Activated CD8-positive, alpha-beta T cell treated with anti-CD3 and anti-CD28 coated beads, Interleukin-2, amount 10 ng/mL, durations not matched to agents 7 days and 5 days (primary cell): ENCODE measurements around the gene IQGAP3. TPM values are rescaled to one million over a fixed set of nuclear protein-coding genes. Genes with fewer than 3 reads are reported as not detected.

Experiments
- ATAC-seq: fragments of 150-1000 bp; cut with Tn5 transposase; one replicate; pipeline ENCODE4 v1.10.0; 2021; ENCODE audit warnings: moderate library complexity
- CTCF ChIA-PET: fragments of 350-600 bp; sonication (Branson Sonifier 250); formaldehyde crosslinking; loops from one replicate; lab custom pipeline; 2021; ENCODE audit warnings: antibody characterized with exemption; lab: Charles Lee
- POLR2A ChIA-PET: fragments of 350-600 bp; sonication (Branson Sonifier 250); formaldehyde crosslinking; loops from one replicate; lab custom pipeline; 2021; ENCODE audit warnings: antibody characterized with exemption; lab: Charles Lee
- DNase-seq: peaks from one replicate; pipeline ENCODE4 v3.0.0-alpha.2; 2020
- H3K27ac Mint-ChIP-seq: one replicate; pipeline ENCODE4 v1.8.0; 2021; ENCODE audit warnings: mild to moderate bottlenecking, mixed read lengths
- H3K27me3 Mint-ChIP-seq: one replicate; pipeline ENCODE4 v1.8.0; 2021; ENCODE audit warnings: low read depth, mixed read lengths
- H3K36me3 Mint-ChIP-seq: one replicate; pipeline ENCODE4 v1.8.0; 2021; ENCODE audit warnings: low read depth, mixed read lengths
- H3K4me1 Mint-ChIP-seq: one replicate; pipeline ENCODE4 v1.8.0; 2021; ENCODE audit warnings: low read depth, mixed read lengths
- H3K4me3 Mint-ChIP-seq: one replicate; pipeline ENCODE4 v1.8.0; 2021; ENCODE audit warnings: mild to moderate bottlenecking, mixed read lengths
- H3K9me3 Mint-ChIP-seq: one replicate; pipeline ENCODE4 v1.8.0; 2022; ENCODE audit warnings: mixed read lengths; ENCODE audit not compliant: insufficient read depth
- total RNA-seq, 2 experiments: library from RNA; stranded (reverse); gene quantifications; one replicate each; pipeline ENCODE4 v1.2.3, GENCODE V29; 2021

The IQGAP3 gene
- total RNA-seq, 2 experiments from 2014 or later = 28.6 to 31.0 TPM

GRCh38 chr1:156602557-156602993 lies 30.2 kb upstream of the IQGAP3 start:
- ChIA-PET CTCF (interaction anchor here (0.6 to 4.0 kb wide), 5 partner anchors 9 to 217 kb away, joined by 3 to 21 read pairs (median 6); partner anchors contain the start of gene NAXE), POLR2A (interaction anchor here (0.6 to 1.1 kb wide), 3 partner anchors 20 to 46 kb away, joined by 3 to 6 read pairs (median 4); no protein-coding TSS in a partner anchor)
- H3K36me3 Mint-ChIP-seq = peaks cover 19% of the 10 kb centered on the region
- no peak overlapping the region for H3K27ac Mint-ChIP-seq
- peaks cover 3% of the 10 kb centered on the region for H3K27me3 Mint-ChIP-seq
- ATAC-seq (no peak), DNase-seq (peak; percentile 37)
- no peaks in the 10 kb centered on the region for H3K9me3 Mint-ChIP-seq
- H3K4me3 Mint-ChIP-seq = peak overlapping the region; percentile 16
- peaks cover 40% of the 10 kb centered on the region for H3K4me1 Mint-ChIP-seq

GRCh38 chr1:156601892-156602291 lies 29.5 kb upstream of the IQGAP3 start:
- ATAC-seq (peak; percentile 2), DNase-seq (no peak)
- no peaks in the 10 kb centered on the region for H3K9me3 Mint-ChIP-seq
- H3K27ac Mint-ChIP-seq = peak overlapping the region; percentile 96
- peaks cover 3% of the 10 kb centered on the region for H3K27me3 Mint-ChIP-seq
- peaks cover 24% of the 10 kb centered on the region for H3K36me3 Mint-ChIP-seq
- H3K4me3 Mint-ChIP-seq = peak overlapping the region; percentile 98
- peaks cover 37% of the 10 kb centered on the region for H3K4me1 Mint-ChIP-seq
- ChIA-PET CTCF (interaction anchor here (1.0 to 4.0 kb wide), 7 partner anchors 10 to 216 kb away, joined by 3 to 19 read pairs (median 6); partner anchors contain the start of genes MEF2D and NAXE), POLR2A (interaction anchor here (0.6 to 3.2 kb wide), 8 partner anchors 10 to 121 kb away, joined by 3 to 12 read pairs (median 4); partner anchors contain the start of genes MEF2D and NAXE)

DNA sequence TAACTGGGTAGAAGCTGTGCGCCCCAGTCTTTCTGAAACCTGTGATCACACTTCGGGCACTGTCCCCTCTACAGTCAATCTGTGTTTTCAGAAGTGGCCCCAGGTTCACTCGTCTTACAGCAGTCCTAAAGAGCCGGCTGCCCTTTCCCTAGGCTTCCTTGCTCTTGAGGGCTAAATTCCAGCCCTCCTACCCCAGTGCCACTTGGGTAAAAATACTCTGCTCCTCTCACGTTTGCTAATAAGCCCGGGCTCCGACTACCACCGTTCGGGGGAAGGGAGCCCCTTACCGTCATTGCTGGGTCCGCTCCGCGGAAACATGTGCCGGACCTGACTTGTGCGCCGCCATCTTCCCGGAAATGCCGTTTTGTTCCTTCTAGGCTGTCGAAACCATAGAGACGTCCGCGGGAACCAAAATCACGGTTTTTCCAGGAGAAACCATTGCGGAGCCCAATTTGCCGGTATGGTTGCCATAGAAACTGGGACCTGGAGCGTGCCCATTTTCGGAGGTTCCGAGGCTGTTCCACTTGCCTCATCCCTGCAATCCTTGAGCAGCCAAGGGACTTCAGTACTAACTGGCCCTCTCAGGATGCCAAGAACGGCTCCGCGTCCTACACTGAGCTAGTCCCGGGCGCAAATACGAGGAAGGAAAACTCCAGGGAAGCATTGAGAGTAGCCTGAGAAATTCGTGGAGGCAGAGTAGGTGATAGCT lies 28.9 kb upstream of the IQGAP3 start, which contains the start of gene GPATCH4:
Gene GPATCH4 (minus strand): TSS at position 358 of the 709 bp plus-strand sequence.
- H3K4me3 Mint-ChIP-seq = peak within 1 kb of the TSS; percentile 98
- H3K27ac Mint-ChIP-seq = peak within 1 kb of the TSS; percentile 96
- peak; percentile 92 for DNase-seq
- H3K4me1 Mint-ChIP-seq = peaks cover 37% of the 10 kb centered on the region
- no peaks in the 10 kb centered on the region for H3K27me3 Mint-ChIP-seq
- peaks cover 26% of the 10 kb centered on the region for H3K36me3 Mint-ChIP-seq
- peak; percentile 84 for ATAC-seq
- ChIA-PET CTCF (interaction anchor here (0.8 to 4.0 kb wide), 14 partner anchors 10 to 215 kb away, joined by 3 to 19 read pairs (median 6); partner anchors contain the start of genes MEF2D and NAXE), POLR2A (interaction anchor here (0.6 to 3.2 kb wide), 11 partner anchors 10 to 120 kb away, joined by 3 to 17 read pairs (median 4); partner anchors contain the start of genes MEF2D and NAXE)
- no peaks in the 10 kb centered on the region for H3K9me3 Mint-ChIP-seq

- ChIA-PET CTCF (interaction anchor here (0.8 to 4.0 kb wide), 15 partner anchors 8 to 215 kb away, joined by 3 to 19 read pairs (median 6); partner anchors contain the start of genes MEF2D and NAXE), POLR2A (interaction anchor here (1.3 to 3.2 kb wide), 5 partner anchors 9 to 120 kb away, joined by 3 to 17 read pairs (median 5); partner anchors contain the start of genes MEF2D and NAXE)
- peak overlapping the region; percentile 96 for H3K27ac Mint-ChIP-seq
- DNase-seq (no peak), ATAC-seq (peak; percentile 6)
- H3K4me1 Mint-ChIP-seq = peaks cover 37% of the 10 kb centered on the region
- peaks cover 31% of the 10 kb centered on the region for H3K36me3 Mint-ChIP-seq
- H3K4me3 Mint-ChIP-seq = peak overlapping the region; percentile 98
- no peaks in the 10 kb centered on the region for H3K9me3 Mint-ChIP-seq
- no peaks in the 10 kb centered on the region for H3K27me3 Mint-ChIP-seq
Measured at GRCh38 chr1:156600733-156601121, 28.4 kb upstream of the IQGAP3 start.

- CTCF ChIA-PET = interaction anchor here (0.7 to 4.0 kb wide), 12 partner anchors 9 to 214 kb away, joined by 3 to 19 read pairs (median 6); partner anchors contain the start of genes MEF2D and NAXE
- ATAC-seq (peak; percentile 54), DNase-seq (no peak)
- Mint-ChIP-seq H3K36me3 (peaks cover 40% of the 10 kb centered on the region), H3K4me1 (peaks cover 37% of the 10 kb centered on the region), H3K9me3 (no peaks in the 10 kb centered on the region), H3K27me3 (no peaks in the 10 kb centered on the region), H3K4me3 (peak overlapping the region; percentile 98), H3K27ac (no peak overlapping the region)
- POLR2A ChIA-PET = interaction anchor here (0.6 to 3.2 kb wide), 7 partner anchors 8 to 294 kb away, joined by 3 to 17 read pairs (median 5); partner anchors contain the start of genes MEF2D and NAXE
Measured at GRCh38 chr1:156599811-156600210, 27.4 kb upstream of the IQGAP3 start.

DNA sequence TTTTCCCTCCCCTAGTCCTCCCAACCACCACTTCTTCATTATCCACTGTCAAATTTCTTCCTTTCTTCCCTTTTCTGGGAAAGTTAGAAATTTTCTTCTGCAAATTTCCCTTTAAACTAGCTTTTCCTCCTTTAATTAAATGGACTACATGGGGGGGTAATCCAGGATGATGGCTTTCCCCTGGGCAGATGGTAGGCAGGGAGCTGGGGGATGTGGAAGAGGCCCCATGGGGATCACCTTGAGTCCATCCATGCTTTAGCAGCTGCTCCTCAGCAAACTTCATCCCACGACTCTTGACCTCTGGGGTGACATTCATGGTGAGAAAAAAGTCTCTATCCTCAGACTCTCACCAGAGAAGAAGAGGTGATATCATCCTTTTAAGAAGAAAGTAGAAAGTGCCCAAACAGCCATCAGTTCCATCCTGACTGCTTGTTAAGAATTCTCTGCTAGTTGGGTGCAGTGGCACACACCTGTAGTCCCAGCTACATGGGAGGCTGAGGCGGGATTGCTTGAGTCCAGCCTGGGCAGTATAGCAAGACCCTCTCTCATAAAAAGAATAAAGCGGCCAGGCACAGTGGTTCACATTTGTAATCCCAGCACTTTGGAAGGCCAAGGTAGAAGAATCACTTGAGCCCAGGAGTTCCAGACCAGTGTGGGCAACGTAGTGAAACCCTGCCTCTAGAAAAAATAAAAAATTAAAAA lies 26.5 kb upstream of the IQGAP3 start:
- Mint-ChIP-seq H3K4me1 (peaks cover 37% of the 10 kb centered on the region), H3K27ac (no peak overlapping the region), H3K27me3 (no peaks in the 10 kb centered on the region), H3K9me3 (no peaks in the 10 kb centered on the region), H3K36me3 (peaks cover 43% of the 10 kb centered on the region), H3K4me3 (no peak overlapping the region)
- ATAC-seq (no peak), DNase-seq (no peak)
- CTCF ChIA-PET = interaction anchor here (0.7 to 3.0 kb wide), 9 partner anchors 8 to 153 kb away, joined by 3 to 11 read pairs (median 6); no protein-coding TSS in a partner anchor
- POLR2A ChIA-PET = interaction anchor here (0.6 to 3.2 kb wide), 5 partner anchors 7 to 293 kb away, joined by 3 to 17 read pairs (median 5); partner anchors contain the start of genes MEF2D and NAXE

DNA sequence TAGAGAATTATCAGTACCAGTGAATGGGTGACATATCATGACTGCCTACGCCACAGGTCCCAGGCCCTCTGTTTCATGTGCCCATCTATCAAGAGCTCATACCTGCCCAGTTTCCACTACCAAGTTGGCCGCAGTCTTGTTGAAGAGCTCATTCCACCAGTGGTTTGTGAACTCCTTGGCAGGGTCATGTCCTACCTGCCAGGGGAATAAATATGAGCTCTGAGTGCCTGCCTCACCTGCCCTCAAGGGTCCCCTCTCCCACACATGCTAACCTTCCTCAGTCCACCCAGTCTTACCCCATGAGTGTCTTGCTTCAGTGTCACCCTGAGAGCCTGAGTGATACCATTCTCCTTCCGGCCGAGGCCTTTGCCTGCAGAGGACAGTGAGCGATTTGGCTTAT lies 25.8 kb upstream of the IQGAP3 start:
- Mint-ChIP-seq H3K4me1 (peaks cover 39% of the 10 kb centered on the region), H3K27me3 (no peaks in the 10 kb centered on the region), H3K27ac (no peak overlapping the region), H3K9me3 (no peaks in the 10 kb centered on the region), H3K36me3 (peaks cover 43% of the 10 kb centered on the region), H3K4me3 (no peak overlapping the region)
- ATAC-seq (no peak), DNase-seq (no peak)
- ChIA-PET CTCF (interaction anchor here (1.2 to 2.7 kb wide), 4 partner anchors 10 to 16 kb away, joined by 3 to 11 read pairs (median 5); no protein-coding TSS in a partner anchor), POLR2A (interaction anchor here (0.7 to 0.8 kb wide), 2 partner anchors 10 to 141 kb away, joined by 3 to 4 read pairs; no protein-coding TSS in a partner anchor)

- Mint-ChIP-seq H3K9me3 (no peaks in the 10 kb centered on the region), H3K27ac (no peak overlapping the region), H3K4me1 (peaks cover 35% of the 10 kb centered on the region), H3K36me3 (peaks cover 45% of the 10 kb centered on the region), H3K4me3 (no peak overlapping the region), H3K27me3 (no peaks in the 10 kb centered on the region)
- ChIA-PET CTCF (interaction anchor here (1.1 to 1.7 kb wide), 3 partner anchors 14 to 211 kb away, joined by 3 to 4 read pairs (median 4); no protein-coding TSS in a partner anchor), POLR2A (interaction anchor here (0.9 to 1.1 kb wide), 2 partner anchors 10 to 95 kb away, joined by 3 read pairs; no protein-coding TSS in a partner anchor)
- no peak for DNase-seq
- ATAC-seq = no peak
Measured at GRCh38 chr1:156596426-156596825, 24.1 kb upstream of the IQGAP3 start.

DNA sequence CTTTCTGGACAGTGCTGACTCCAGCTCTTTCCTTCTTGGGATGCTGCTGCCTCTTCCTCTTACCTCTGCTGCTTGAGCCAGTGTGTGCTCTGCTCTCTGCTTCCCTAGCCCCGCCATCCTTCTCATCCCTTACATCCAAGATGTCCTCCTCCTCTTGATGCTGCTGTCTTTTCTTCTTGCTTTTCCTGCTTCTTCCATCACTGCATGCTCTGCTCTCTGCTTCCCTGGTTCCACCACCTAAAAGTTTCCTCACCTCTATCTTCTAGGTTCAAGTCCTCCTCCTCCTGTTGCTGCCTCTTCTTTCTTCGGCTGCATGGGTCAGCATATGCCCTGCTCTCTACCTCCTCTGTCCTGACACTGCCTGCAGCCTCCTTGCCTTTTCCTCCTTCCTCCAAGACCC lies 22.7 kb upstream of the IQGAP3 start:
- peaks cover 42% of the 10 kb centered on the region for H3K36me3 Mint-ChIP-seq
- peak overlapping the region; percentile 37 for H3K27ac Mint-ChIP-seq

GRCh38 chr1:156594190-156594589 lies 21.8 kb upstream of the IQGAP3 start:
- Mint-ChIP-seq H3K9me3 (no peaks in the 10 kb centered on the region), H3K4me3 (no peak overlapping the region), H3K27me3 (no peaks in the 10 kb centered on the region), H3K27ac (no peak overlapping the region), H3K4me1 (peaks cover 32% of the 10 kb centered on the region), H3K36me3 (peaks cover 39% of the 10 kb centered on the region)
- ChIA-PET POLR2A (no interaction called here), CTCF (interaction anchor here (0.9 to 3.8 kb wide), 9 partner anchors 10 to 209 kb away, joined by 3 to 21 read pairs (median 4); partner anchors contain the start of gene MEF2D)
- DNase-seq (no peak), ATAC-seq (no peak)

More for the DNA sequence above, 22.7 kb upstream of the IQGAP3 start:
- ChIA-PET POLR2A (no interaction called here), CTCF (interaction anchor here (1.4 to 1.6 kb wide), 2 partner anchors 14 to 149 kb away, joined by 6 read pairs; no protein-coding TSS in a partner anchor)
- no peaks in the 10 kb centered on the region for H3K27me3 Mint-ChIP-seq
- peaks cover 37% of the 10 kb centered on the region for H3K4me1 Mint-ChIP-seq
- ATAC-seq (no peak), DNase-seq (no peak)
- H3K9me3 Mint-ChIP-seq = no peaks in the 10 kb centered on the region
- no peak overlapping the region for H3K4me3 Mint-ChIP-seq
